ENCODE results near the gene LIMA1.

The LIMA1 gene

DNA sequence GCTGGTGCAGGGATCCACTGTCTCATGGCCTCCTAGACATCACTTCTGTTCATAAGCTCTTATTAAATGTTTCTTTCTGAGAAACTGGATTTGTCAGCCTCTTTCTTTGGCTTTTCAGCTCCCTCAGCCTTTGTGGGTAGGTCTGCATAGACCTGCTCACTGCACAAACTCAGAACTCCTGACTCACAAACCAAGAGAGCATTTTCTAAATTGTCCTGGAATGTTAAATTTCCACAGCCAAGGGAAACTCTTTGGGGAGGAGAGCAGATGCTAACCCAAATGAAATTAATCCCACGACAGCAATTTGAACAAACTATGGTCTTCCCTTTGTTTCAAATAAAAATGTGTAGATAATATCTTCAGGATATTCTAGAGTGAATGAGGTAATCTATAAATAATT, 96.6 kb downstream of the LIMA1 start:
- H3K27ac ChIP-seq: peak overlapping the region; percentile 62 to 84
- no peak for DNase-seq (ENCODE audit: low spot score)
- H3K4me3 ChIP-seq: no peak overlapping the region
- TF ChIP-seq, protein P1, sequence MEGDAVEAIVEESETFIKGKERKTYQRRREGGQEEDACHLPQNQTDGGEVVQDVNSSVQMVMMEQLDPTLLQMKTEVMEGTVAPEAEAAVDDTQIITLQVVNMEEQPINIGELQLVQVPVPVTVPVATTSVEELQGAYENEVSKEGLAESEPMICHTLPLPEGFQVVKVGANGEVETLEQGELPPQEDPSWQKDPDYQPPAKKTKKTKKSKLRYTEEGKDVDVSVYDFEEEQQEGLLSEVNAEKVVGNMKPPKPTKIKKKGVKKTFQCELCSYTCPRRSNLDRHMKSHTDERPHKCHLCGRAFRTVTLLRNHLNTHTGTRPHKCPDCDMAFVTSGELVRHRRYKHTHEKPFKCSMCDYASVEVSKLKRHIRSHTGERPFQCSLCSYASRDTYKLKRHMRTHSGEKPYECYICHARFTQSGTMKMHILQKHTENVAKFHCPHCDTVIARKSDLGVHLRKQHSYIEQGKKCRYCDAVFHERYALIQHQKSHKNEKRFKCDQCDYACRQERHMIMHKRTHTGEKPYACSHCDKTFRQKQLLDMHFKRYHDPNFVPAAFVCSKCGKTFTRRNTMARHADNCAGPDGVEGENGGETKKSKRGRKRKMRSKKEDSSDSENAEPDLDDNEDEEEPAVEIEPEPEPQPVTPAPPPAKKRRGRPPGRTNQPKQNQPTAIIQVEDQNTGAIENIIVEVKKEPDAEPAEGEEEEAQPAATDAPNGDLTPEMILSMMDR (IDR thresholded peaks at IDR 0.05): no peak

DNA sequence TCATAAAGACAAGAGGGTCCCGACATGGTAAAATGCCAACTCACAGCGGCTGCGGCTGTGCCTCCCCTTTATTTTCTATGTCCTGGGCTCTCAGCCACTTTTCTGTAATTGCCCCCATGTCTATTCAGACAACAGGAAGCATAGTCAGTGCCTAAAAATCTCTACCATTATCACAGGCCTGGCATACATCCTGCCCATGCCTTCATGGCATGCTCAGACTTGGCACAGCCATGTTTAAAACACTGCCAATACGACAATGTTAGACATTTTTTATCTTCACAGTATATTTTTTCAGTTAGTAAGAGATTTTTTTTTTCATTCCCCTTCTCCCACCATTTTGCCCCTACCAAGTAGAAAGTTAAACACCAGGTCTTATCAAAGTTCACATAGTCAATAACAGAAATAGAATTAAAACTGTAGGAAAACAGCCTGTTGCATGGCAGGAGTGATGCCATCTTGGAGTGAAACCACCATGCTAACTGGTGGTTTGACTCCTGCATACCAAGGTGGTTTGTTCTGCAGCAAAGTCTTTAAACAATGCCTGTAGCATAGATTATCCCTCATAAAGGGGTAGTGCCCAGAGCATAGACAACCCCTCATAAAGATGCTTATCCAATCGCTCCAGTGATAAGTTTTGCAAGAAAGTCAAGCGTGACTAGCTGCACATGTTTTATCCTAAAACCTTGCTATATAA, 97.2 kb downstream of the LIMA1 start:
- TF ChIP-seq, protein P1 (IDR thresholded peaks at IDR 0.05): no peak
- Histone ChIP-seq H3K27ac (peak overlapping the region; percentile 62 to 70), H3K4me3 (no peak overlapping the region)
- no peak for DNase-seq (ENCODE audit: low spot score)

DNA sequence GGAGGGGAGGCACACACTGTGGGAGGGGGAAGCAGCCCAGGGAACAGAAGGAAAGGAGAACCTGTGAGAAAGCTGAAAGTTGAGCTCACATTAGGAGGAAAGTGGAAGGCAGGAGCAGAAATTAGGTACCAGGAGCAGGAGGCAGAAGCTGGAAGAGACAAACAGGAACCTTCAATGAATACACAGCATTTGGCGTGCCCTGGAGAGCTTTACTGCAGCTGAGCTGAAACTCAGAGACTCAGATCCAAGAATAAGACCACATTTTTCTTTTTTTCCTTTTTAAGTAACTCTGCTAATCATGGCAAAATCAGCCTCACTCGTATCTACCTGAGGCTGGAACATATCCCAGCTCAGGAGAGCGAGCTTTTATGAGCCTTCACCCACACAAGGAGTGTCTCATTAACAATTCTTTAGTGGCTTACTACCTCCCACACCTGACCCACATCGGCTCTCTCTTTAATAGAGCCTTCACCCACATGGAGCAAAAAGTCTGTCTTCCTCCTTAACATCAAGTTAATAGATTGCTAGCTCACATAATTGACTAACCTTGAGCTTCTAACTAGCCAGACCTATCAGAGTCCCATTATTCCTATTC, 97.9 kb downstream of the LIMA1 start:
- no peak for DNase-seq (ENCODE audit: low spot score)
- TF ChIP-seq, protein P1 (IDR thresholded peaks at IDR 0.05): no peak
- Histone ChIP-seq H3K27ac (peak overlapping the region; percentile 35 to 70), H3K4me3 (no peak overlapping the region)

DNA sequence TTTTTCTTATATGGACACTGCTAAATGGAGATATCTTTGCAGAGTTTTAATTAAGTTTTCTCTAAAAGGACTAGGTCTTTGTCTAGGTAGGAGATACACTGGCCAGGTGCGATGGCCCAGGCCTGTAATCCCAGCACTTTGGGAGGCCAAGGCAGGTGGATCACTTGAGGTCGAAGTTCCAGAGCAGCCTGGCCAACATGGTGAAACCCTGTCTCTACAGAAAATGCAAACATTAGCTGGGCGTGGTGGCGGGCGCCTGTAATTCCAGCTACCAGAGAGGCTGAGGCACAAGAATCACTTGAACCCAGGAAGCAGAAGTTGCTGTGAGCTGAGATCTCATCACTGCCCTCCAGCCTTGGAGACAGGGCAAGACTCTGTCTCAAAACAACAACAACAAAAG, 99.1 kb downstream of the LIMA1 start:
- peak overlapping the region in 1 of 2 donors; percentile 27 for H3K27ac ChIP-seq
- TF ChIP-seq, protein P1 (IDR thresholded peaks at IDR 0.05): no peak
- DNase-seq (ENCODE audit: low spot score): no peak
- no peak overlapping the region for H3K4me3 ChIP-seq

DNA sequence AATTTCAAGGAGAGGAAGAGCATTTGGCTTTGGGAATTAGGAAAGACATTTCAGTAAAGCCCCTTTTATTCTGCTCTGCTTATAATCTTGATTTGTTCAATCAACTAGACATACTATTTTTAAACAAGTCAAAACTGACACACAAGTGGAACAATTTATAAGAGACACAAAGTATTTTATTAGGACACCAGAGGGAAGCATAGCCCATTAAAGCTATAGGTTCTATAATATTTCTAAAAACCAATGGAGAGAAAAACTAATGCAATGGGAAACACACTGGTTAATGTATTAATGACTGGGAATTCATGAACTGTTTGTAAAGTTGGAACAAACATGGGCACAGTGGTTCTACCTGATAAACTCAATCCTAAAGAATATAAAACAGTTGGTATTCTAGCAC, 100.9 kb downstream of the LIMA1 start:
- DNase-seq (ENCODE audit: low spot score): no peak
- no peak overlapping the region for H3K4me3 ChIP-seq
- no peak overlapping the region for H3K27ac ChIP-seq
- TF ChIP-seq, protein P1 (IDR thresholded peaks at IDR 0.05): no peak

DNA sequence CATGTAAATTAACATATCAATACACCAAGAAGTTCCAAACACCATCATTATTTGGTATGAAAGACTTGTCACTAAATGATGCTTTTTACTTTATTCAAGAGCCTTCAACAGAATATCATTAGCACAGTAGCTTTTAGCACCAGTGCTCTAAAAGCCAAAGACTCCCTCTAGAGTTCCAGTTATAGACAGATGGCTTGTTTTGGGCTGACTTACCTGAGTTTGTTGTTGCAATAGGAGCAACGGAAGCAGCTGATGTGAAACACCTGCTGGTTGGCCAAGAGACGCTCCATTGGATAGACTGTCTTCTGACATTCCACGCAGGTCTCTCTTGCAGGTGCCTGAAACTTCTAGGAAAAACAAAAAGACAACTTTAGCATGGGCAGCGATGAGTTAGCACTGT, 101.6 kb downstream of the LIMA1 start:
- DNase-seq (ENCODE audit: low spot score): no peak
- Histone ChIP-seq H3K4me3 (no peak overlapping the region), H3K27ac (no peak overlapping the region)
- TF ChIP-seq, protein P1 (IDR thresholded peaks at IDR 0.05): no peak

DNA sequence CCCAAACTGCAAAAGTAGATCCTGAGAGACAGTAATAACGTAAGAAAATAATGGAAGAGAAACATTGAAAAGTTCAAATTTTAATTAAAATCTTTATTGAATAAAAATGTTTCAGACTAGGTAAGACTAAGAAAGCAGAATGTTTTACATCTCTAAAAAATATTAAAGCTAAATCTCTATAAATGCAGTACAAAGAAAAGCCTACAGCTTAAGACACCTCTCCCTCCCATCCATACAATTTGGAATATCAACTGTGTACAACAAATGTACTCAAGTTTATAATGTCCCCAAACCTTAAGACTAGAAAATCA, 107.6 kb downstream of the LIMA1 start:
- DNase-seq (ENCODE audit: low spot score): no peak
- Histone ChIP-seq H3K27ac (no peak overlapping the region), H3K4me3 (no peak overlapping the region)
- TF ChIP-seq, protein P1 (IDR thresholded peaks at IDR 0.05): no peak

Data from coronary artery (tissue), 2 donors.